ENCODE results near the gene GP1BA. TPM values are rescaled to one million over a fixed set of nuclear protein-coding genes. Genes with fewer than 3 reads are reported as not detected.

GP1BA gene
- total RNA-seq, 1 experiment from 2014 or later = not detected

DNA sequence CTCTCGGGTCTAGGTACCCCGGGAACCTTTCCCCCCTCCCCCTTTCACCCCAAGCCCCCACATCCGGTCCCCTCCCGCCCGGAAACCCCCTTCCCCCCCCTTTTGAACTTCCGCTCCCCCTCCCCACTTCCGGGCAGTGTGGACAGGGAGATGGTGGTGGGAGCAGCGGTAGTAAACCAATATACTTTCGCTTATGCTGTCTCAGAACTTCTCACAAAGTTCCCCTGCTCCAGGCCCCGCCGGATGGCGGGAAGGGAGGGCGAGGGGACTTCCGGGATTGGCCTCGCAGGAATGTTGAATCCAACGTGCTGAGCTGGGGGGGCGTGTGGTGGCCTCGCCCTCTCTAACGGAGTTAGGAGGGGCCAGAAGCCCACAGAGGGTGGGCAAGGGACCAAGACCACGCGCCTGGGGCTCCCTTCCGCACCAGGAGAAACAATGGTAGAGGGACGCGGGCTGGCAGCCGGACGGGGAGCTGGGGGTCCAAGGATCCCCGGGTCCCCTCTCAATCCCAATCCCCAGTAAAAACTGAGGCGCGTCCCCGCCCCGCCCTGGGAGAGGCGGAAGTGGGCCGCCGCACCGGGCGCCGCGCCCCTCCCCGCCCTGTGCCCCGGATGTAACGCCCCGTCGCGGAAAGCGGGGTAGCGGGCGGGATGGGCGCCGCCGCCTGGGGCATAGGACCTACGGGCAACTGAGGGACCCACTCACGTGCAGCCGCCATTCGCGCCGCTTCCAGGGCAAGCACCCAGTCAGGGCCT lies 15.5 kb downstream of the GP1BA start:
- peak overlapping the region; percentile 98 for H3K27ac Mint-ChIP-seq (ENCODE audit: unreplicated experiment)
- CTCF ChIA-PET = interaction anchor here (0.7 kb wide), 1 partner anchor 156 kb away, joined by 4 read pairs; no protein-coding TSS in a partner anchor
- H3K4me1 Mint-ChIP-seq (ENCODE audit: low read depth, unreplicated experiment) = peaks cover 28% of the 10 kb centered on the region
- no peaks in the 10 kb centered on the region for H3K9me3 Mint-ChIP-seq (ENCODE audit: low read depth, unreplicated experiment)
- TF ChIP-seq, protein P1, sequence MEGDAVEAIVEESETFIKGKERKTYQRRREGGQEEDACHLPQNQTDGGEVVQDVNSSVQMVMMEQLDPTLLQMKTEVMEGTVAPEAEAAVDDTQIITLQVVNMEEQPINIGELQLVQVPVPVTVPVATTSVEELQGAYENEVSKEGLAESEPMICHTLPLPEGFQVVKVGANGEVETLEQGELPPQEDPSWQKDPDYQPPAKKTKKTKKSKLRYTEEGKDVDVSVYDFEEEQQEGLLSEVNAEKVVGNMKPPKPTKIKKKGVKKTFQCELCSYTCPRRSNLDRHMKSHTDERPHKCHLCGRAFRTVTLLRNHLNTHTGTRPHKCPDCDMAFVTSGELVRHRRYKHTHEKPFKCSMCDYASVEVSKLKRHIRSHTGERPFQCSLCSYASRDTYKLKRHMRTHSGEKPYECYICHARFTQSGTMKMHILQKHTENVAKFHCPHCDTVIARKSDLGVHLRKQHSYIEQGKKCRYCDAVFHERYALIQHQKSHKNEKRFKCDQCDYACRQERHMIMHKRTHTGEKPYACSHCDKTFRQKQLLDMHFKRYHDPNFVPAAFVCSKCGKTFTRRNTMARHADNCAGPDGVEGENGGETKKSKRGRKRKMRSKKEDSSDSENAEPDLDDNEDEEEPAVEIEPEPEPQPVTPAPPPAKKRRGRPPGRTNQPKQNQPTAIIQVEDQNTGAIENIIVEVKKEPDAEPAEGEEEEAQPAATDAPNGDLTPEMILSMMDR (IDR thresholded peaks at IDR 0.05; ENCODE audit: unreplicated experiment) = no peak
- H3K4me3 Mint-ChIP-seq (ENCODE audit: low read depth, unreplicated experiment) = peak overlapping the region; percentile 89
- peak; percentile 44 for DNase-seq
- H3K36me3 Mint-ChIP-seq (ENCODE audit: insufficient read depth, unreplicated experiment) = peaks cover 67% of the 10 kb centered on the region
- H3K27me3 Mint-ChIP-seq (ENCODE audit: unreplicated experiment) = no peaks in the 10 kb centered on the region
- intact Hi-C loops (cut with micrococcal nuclease; ENCODE audit: unreplicated experiment) = no loop called here
- BruUV-seq (replicated peaks) = no TSS peak

DNA sequence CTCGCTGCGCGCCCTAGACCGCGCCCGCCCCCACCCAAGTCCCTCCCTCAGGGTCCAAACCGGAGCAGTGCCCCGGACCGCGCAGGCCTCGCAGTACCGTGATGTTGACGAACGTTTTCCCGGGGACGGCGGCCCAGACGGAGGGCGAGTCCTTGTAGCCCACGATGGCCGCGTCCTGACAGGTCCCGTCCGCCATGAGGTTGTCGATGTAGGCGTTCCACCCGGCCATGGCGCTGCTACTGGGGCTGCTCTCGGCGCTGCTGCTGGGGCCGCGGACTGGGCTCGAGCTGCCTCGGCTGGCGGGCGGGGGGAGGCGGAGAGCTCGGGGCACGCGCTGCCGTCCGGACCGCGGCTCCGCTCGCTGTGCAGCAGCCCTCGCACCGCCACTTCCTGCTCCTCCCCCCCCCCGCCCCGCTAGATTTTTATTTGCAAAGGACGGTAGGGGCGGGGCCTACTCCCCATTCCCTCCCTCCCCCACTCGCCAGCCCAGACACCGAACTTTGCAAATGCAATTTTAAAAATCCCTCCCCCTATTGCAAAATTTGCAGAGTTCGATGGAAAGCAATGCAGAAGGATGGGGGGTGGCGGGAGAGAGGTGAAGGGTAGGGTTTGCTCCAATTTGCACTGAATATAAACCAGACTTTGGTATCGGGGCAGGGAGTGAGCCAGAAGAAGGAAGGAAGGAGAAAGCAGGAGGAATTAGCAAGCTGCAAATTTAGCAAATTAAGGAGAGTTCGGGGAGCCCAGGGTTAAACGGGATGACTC lies 16.3 kb downstream of the GP1BA start, which contains the start of gene PFN1:
PFN1 (minus strand) TSS at position 365 of the 765 bp plus-strand sequence; CDS start at position 229, 136 bp downstream.
- Mint-ChIP-seq H3K4me3 (ENCODE audit: low read depth, unreplicated experiment) (peak within 1 kb of the TSS; percentile 89), H3K9me3 (ENCODE audit: low read depth, unreplicated experiment) (no peaks in the 10 kb centered on the region), H3K4me1 (ENCODE audit: low read depth, unreplicated experiment) (peaks cover 28% of the 10 kb centered on the region), H3K36me3 (ENCODE audit: insufficient read depth, unreplicated experiment) (peaks cover 59% of the 10 kb centered on the region), H3K27ac (ENCODE audit: unreplicated experiment) (peak within 1 kb of the TSS; percentile 98), H3K27me3 (ENCODE audit: unreplicated experiment) (no peaks in the 10 kb centered on the region)
- peak; percentile 83 for DNase-seq
- TF ChIP-seq, protein P1 (IDR thresholded peaks at IDR 0.05; ENCODE audit: unreplicated experiment) = no peak
- intact Hi-C loops (cut with micrococcal nuclease; ENCODE audit: unreplicated experiment) = no loop called here
- CTCF ChIA-PET = no interaction called here
- BruUV-seq (replicated peaks) = no TSS peak

DNA sequence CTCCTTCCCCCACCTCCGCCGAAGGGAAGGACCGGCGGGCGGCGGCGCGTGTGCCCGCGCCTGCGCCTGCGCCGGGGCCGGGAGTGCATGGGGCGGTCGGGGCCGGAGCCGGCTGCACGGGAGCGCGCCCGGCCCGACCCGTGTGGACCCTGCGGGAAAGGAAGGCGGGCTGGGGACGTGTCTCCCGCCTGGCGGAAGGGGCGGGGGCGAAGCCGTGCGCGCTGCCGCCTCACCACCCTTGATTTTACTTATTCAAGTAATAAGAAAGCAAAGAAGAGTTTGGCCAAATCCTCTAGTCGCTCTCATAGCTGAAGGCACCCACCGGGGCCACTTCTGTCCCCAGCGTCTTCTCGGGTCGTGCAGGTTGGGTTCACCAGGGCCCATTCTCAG lies 16.8 kb downstream of the GP1BA start:
- no peaks in the 10 kb centered on the region for H3K9me3 Mint-ChIP-seq (ENCODE audit: low read depth, unreplicated experiment)
- H3K4me1 Mint-ChIP-seq (ENCODE audit: low read depth, unreplicated experiment) = peaks cover 28% of the 10 kb centered on the region
- peak overlapping the region; percentile 69 for H3K27ac Mint-ChIP-seq (ENCODE audit: unreplicated experiment)
- no TSS peak for BruUV-seq (replicated peaks)
- peaks cover 55% of the 10 kb centered on the region for H3K36me3 Mint-ChIP-seq (ENCODE audit: insufficient read depth, unreplicated experiment)
- no peaks in the 10 kb centered on the region for H3K27me3 Mint-ChIP-seq (ENCODE audit: unreplicated experiment)
- TF ChIP-seq, protein P1 (IDR thresholded peaks at IDR 0.05; ENCODE audit: unreplicated experiment) = no peak
- DNase-seq = peak; percentile 85
- CTCF ChIA-PET = no interaction called here
- H3K4me3 Mint-ChIP-seq (ENCODE audit: low read depth, unreplicated experiment) = peak overlapping the region; percentile 89
- intact Hi-C loops (cut with micrococcal nuclease; ENCODE audit: unreplicated experiment) = no loop called here

DNA sequence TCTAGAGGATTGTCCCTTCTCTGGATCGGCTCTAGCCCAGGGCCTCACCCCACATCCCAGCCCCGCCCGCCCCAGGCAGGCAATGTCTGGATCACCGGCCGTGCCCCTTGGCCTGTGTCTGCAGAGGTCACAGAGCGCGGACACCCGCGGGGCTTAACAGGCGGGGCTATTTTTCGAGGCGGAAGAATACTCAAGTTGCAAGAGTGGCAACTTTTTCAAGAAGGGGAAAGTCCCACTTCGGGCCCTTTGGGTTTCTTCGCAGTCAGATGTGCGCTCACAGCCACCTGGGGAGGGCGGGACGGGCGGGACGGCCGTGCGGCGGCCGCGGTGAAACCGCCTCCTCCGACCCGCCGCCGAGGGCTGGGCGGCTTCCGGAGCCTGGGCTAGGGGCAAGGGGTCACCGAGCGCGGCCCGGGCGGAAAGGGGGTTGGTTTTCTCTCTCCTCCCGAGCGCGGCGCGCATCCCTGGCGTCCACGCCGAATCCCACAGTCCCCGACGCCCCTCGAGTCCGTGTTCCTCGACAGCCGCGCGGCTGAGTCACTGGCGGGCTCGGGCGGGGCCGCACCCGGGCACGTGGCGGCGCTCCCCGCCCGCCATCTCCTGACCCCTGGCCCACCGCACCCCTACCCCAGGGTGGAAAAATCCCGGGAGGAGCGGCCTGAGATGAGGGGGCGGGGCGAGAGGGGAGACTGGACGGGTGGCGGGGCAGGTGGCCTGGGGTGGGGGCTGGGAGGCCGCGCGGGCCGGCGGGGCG lies 17.4 kb downstream of the GP1BA start:
- DNase-seq = peak; percentile 57
- intact Hi-C loops (cut with micrococcal nuclease; ENCODE audit: unreplicated experiment) = no loop called here
- TF ChIP-seq, protein P1 (IDR thresholded peaks at IDR 0.05; ENCODE audit: unreplicated experiment) = no peak
- peaks cover 51% of the 10 kb centered on the region for H3K36me3 Mint-ChIP-seq (ENCODE audit: insufficient read depth, unreplicated experiment)
- no peaks in the 10 kb centered on the region for H3K9me3 Mint-ChIP-seq (ENCODE audit: low read depth, unreplicated experiment)
- H3K27me3 Mint-ChIP-seq (ENCODE audit: unreplicated experiment) = no peaks in the 10 kb centered on the region
- CTCF ChIA-PET = no interaction called here
- no TSS peak for BruUV-seq (replicated peaks)
- H3K4me3 Mint-ChIP-seq (ENCODE audit: low read depth, unreplicated experiment) = peak overlapping the region; percentile 89
- no peak overlapping the region for H3K27ac Mint-ChIP-seq (ENCODE audit: unreplicated experiment)
- peaks cover 27% of the 10 kb centered on the region for H3K4me1 Mint-ChIP-seq (ENCODE audit: low read depth, unreplicated experiment)
